Measurements from ENCODE around the gene CDC6.

DNA sequence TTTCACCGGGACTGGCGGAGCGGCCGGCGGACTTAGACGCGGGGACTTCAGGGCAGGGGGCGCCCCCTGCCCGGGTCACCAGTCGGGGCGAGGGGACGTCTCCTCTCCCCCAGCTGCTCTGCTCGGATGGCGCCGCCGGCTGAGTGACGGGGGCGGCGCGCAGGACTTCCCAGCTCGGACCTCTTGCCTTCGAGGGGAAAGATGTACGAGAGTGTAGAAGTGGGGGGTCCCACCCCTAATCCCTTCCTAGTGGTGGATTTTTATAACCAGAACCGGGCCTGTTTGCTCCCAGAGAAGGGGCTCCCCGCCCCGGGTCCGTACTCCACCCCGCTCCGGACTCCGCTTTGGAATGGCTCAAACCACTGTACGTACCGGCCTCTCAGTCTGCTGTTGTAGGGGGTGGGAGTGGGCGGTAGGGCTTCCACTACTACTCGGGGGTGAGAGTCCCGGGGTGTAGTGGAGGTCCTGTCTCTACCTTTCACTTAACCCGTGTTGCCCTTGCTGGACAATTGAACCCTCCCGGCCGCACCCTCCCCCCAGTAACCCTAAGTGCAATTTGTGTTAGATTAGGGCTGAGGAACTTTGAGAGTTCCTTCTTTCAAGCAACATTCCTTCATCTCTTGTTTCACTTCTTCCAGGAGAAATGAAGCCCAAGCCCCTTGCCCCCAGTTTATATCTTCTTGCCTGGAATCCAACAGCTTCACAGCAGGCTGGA is 55.0 kb downstream of the CDC6 start:
- TF ChIP-seq, protein P1, sequence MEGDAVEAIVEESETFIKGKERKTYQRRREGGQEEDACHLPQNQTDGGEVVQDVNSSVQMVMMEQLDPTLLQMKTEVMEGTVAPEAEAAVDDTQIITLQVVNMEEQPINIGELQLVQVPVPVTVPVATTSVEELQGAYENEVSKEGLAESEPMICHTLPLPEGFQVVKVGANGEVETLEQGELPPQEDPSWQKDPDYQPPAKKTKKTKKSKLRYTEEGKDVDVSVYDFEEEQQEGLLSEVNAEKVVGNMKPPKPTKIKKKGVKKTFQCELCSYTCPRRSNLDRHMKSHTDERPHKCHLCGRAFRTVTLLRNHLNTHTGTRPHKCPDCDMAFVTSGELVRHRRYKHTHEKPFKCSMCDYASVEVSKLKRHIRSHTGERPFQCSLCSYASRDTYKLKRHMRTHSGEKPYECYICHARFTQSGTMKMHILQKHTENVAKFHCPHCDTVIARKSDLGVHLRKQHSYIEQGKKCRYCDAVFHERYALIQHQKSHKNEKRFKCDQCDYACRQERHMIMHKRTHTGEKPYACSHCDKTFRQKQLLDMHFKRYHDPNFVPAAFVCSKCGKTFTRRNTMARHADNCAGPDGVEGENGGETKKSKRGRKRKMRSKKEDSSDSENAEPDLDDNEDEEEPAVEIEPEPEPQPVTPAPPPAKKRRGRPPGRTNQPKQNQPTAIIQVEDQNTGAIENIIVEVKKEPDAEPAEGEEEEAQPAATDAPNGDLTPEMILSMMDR (conservative IDR thresholded peaks at IDR 0.05), result no peak
- no peak for TF ChIP-seq EZH2 (IDR thresholded peaks at IDR 0.05; ENCODE audit: low read depth)
